Measurements from ENCODE around the gene RXRA. TPM values are rescaled to one million over a fixed set of nuclear protein-coding genes. Genes with fewer than 3 reads are reported as not detected.
A peak's percentile ranks its signal among the peaks of the same experiment; 100 is the strongest.

The RXRA gene
- total and polyA plus RNA-seq, 10 of the 15 experiments (the other 5 are each of a cell fraction or from before 2014, with no cell fraction given), result 0.89 to 36.8 (median 11.1) TPM

- DNase-seq (ENCODE audit: low read depth, low spot score), result peak; percentile 23
- ChIA-PET CTCF (interaction anchor here (1.2 kb wide), 1 partner anchor 66 kb away, joined by 4 read pairs; no protein-coding TSS in a partner anchor), SMC1A (ENCODE audit: uncharacterized antibody, unreplicated experiment) (no interaction called here), RAD21 (ENCODE audit: unreplicated experiment) (no interaction called here), POLR2A (no interaction called here)
- Histone ChIP-seq H4K20me1 (ENCODE audit: control insufficient read depth, insufficient read depth) (no peaks in the 10 kb centered on the region), H3K9ac (ENCODE audit: control insufficient read depth, insufficient read depth, low read length) (no peak overlapping the region), H3K36me3 (ENCODE audit: control insufficient read depth in 2 of 2, insufficient read depth in 2 of 2, low read length in 1 of 2) (no peaks in the 10 kb centered on the region), H3K27me3 (replicated peaks in 1 of 2; ENCODE audit: control insufficient read depth in 2 of 2, insufficient read depth in 2 of 2, low read length in 1 of 2) (peaks cover 0 to 5% of the 10 kb centered on the region in 2 experiments; a peak in 2 of 4 replicates), H2AFZ (ENCODE audit: control insufficient read depth, low read depth, low read length) (no peak overlapping the region), H3K9me3 (replicated peaks; ENCODE audit: control insufficient read depth, insufficient read depth, low read length) (no peaks in the 10 kb centered on the region), H3K4me3 (no peak overlapping the region), H3K79me2 (ENCODE audit: control insufficient read depth, insufficient read depth, low read length) (no peaks in the 10 kb centered on the region), H3K27ac (ENCODE audit: control insufficient read depth, insufficient read depth) (no peak overlapping the region), H3K4me1 (ENCODE audit: control insufficient read depth, insufficient read depth, low read length) (no peaks in the 10 kb centered on the region), H3K4me2 (ENCODE audit: control insufficient read depth, insufficient read depth) (0 out of 2 replicates have a peak overlapping the region, but pooled peaks have one; percentile 9)
- in situ Hi-C loops (cut with MboI), result no loop called here
- no peak for FAIRE-seq
- peak; percentile 83 for ATAC-seq
- intact Hi-C loops (cut with micrococcal nuclease; ENCODE audit: unreplicated experiment), result no loop called here
- WGBS (ENCODE audit: insufficient coverage, insufficient replicate concordance, low lambda C conversion rate, missing lambda C conversion rate), result 3% methylated on average over 12 of the region's 16 CpGs
- BruUV-seq (replicated peaks), result no TSS peak
- TF ChIP-seq RAD21 (IDR thresholded peaks at IDR 0.05; ENCODE audit: insufficient read depth, low read depth, low read length) (no peak), MTA3 (IDR thresholded peaks at IDR 0.05; ENCODE audit: borderline replicate concordance, low read length) (no peak), FOXK2 (IDR thresholded peaks at IDR 0.05) (no peak), PAX5 (IDR thresholded peaks at IDR 0.05; ENCODE audit: borderline replicate concordance, low read depth, low read length) (0 out of 2 replicates have a peak, but pooled peaks have one; percentile 40), RELA (IDR thresholded peaks at IDR 0.05; ENCODE audit: borderline replicate concordance, partially characterized antibody) (peak; percentile 81), NRF1 (conservative IDR thresholded peaks at IDR 0.05; ENCODE audit: low read depth, low read length) (no peak), PKNOX1 (IDR thresholded peaks at IDR 0.05) (peak; percentile 65), ATF7 (IDR thresholded peaks at IDR 0.05; ENCODE audit: low read depth) (no peak), KAT2A (conservative IDR thresholded peaks at IDR 0.05; ENCODE audit: control insufficient read depth, low read depth, low read length) (no peak), POLR2A (IDR thresholded peaks at IDR 0.05; ENCODE audit: low read depth, low read length) (no peak), TCF12 (IDR thresholded peaks at IDR 0.05; ENCODE audit: low read depth, low read length) (peak; percentile 72; the same call in 1 of the 2 replicates), JUND (IDR thresholded peaks at IDR 0.05; ENCODE audit: low read depth, low read length) (no peak), HDAC6 (IDR thresholded peaks at IDR 0.05; ENCODE audit: unreplicated experiment) (no peak), CHD2 (IDR thresholded peaks at IDR 0.05; ENCODE audit: borderline replicate concordance, low read depth, low read length) (no peak), NR2F1 (conservative IDR thresholded peaks at IDR 0.05) (no peak), MXI1 (IDR thresholded peaks at IDR 0.05; ENCODE audit: low read depth, low read length) (no peak), HDAC2 (IDR thresholded peaks at IDR 0.05) (no peak), SMC3 (IDR thresholded peaks at IDR 0.05; ENCODE audit: borderline replicate concordance, low read length) (no peak), BHLHE40 (IDR thresholded peaks at IDR 0.05; ENCODE audit: borderline replicate concordance in 1 of 2, low read depth in 2 of 2, low read length in 1 of 2) (peak in 1 of 2 experiments; percentile 28; a peak in 2 of 4 replicates), ZNF622 (IDR thresholded peaks at IDR 0.05) (no peak), TCF7 (IDR thresholded peaks at IDR 0.05; ENCODE audit: borderline replicate concordance) (no peak), GATAD2B (conservative IDR thresholded peaks at IDR 0.05; ENCODE audit: low read depth) (no peak), RELB (IDR thresholded peaks at IDR 0.05; ENCODE audit: low read depth) (peak; percentile 62), TCF3 (IDR thresholded peaks at IDR 0.05; ENCODE audit: borderline replicate concordance, insufficient read depth, low read depth, low read length) (peak; percentile 72; the same call in 1 of the 2 replicates), IKZF1 (conservative IDR thresholded peaks at IDR 0.05) (peak; percentile 29)
Observed at GRCh38 chr9:134316449-134317160, 9.7 kb upstream of the RXRA start.

Measured in GM12878 (cell line).